HG03025 (cell line): Measurements from ENCODE around the gene CD44.

Experiments used
- ATAC-seq: cut with Tn5 transposase; IDR thresholded peaks from one replicate; pipeline ENCODE4 v1.9.1; 2021; ENCODE audit warnings: mild to moderate bottlenecking, moderate library complexity; ENCODE audit not compliant: unreplicated experiment, low FRiP score

The CD44 gene

DNA sequence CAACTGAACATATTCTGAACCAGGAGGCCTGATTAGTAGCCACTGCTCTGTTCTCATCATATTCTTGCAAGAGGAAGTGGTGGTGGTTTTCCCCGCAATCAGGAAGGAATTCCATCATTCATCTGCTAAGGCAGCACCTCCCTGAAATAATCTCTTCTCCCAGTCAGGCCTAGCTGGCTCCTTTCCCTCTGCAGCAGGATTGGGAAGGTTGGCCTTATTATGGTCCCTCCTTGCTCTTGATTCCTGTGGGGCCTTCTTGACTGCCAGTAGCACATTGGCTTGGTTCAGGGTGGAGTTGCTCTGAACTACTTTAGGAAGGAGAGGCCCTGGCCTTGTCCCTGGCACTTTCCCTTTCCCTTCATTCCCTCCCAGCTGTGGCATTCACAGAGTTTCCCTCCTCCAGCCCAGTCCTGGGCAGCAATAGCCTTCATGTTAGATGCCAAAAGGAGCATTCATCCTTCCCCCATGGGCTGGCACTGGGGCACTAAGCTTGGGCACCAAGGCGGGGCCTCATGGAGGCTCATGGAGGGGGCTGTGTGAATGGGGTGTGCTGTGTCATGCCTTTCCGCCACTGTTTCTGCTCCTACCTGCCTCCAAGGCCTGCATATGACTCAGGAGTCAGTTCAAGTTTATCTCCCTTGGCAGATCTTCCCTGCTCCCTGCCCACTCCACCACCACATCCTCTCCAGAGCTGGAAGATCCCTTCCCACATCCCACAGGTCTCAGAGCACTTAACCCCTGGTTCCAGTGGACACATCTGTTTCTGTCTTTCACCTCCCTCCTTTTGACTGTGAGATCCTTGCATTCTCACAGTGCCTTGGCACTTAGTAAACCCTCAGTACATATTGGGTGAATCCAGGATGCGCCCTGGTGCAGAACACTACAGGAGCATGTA lies 27.6 kb upstream of the CD44 start:
- ATAC-seq: no peak

DNA sequence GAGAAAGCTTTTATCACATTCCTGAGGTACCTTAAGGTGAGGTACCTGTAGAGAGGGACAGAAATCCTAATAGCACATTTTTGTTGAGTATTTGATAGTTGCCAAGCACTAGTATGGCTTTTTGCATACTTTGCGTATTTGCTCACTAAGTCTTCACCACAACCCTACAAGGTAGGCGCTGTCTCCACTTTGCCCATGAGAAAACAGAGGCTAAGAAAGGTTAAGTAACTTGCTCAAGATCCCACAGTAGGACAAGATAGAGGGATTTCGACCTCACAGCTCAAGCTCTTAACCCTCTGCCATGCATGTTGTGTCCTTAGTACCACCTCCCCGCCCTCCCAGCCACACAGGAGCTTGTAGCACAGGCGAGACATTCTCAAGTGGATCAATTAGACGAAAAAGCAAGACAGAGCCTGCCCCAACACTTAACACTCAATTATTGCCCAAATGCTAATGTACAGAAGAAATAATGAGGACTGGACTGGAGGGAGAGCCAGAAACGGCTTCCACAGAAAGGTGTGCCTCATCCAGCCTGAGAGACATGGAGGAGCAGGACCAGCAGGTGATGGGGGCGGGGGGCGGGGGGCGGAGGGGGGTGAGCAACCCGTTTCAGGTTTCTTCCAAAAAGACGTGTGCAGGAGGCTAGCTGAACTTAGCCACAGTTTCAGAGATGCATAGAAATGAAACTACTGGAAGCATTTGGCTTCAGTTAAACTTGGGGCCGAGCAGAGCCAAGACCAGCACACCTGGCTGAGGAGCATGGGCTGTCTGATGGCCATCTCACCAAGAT lies 26.7 kb upstream of the CD44 start:
- ATAC-seq: no peak

DNA sequence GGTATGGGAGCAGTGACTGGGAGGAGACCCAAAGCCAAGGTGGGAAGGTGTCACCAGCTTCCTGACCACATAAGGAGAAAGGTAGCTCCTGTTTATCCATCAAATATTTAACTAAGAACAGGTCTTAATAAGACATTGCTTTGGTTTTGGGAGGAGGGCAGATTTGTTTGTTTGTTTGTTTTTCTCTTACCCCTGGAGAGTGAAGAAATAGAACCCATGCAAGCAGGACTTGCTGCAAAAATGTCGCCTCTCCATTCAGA lies 26.2 kb upstream of the CD44 start:
- ATAC-seq: no peak

DNA sequence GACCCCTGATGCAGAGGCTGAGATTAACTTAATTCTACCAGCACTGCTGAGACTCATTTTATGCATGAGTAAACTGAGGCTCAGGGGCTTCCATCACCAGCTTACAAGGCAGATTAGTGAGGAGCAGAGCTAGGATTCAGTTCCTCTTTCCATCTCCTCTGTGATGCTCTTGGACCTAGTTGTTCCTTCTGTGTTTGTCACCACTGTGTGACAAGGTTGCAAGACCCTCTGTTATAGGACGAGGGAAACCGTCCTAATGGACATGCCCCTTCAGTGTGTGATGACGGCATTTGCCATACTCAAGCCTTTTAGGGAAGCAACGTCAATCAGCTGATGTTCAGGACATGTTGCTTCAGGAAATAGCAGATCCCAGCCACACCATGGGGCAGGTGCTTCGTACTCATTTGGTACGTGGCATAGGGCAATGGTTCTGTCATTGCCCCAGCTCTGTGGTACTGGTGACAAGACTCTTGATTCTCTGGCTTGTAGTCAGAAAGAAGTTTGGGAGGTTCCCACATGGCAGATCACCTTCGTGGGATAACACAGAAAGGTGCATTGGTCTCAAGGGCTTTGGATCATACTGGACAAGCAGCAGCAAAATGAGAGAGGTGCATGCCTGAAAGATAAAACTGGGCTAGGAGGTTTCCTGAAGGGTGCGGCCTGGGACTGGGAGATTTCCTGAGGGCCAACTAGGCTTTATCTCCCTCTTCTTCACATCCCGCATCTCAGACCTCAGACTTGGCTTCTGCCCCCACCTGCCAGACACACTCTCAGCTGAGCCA lies 23.9 kb upstream of the CD44 start:
- ATAC-seq: no peak

DNA sequence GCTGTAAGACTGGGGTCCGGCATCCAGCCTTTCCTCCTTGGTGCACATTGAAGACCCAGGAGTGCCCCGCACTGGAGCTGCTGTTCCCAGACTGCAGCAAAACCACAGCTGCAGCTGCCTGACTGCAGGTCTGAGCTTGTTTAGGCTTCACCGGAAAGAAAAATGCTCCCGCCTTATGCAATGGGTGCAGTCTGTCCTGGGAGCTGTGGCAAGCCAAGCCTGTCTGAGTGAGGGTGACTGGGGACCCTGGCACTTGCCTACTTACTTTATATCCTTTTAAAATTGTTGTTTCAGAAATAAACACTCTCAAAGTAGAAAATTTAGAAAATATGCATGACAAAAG lies 23.3 kb upstream of the CD44 start:
- ATAC-seq: no peak

DNA sequence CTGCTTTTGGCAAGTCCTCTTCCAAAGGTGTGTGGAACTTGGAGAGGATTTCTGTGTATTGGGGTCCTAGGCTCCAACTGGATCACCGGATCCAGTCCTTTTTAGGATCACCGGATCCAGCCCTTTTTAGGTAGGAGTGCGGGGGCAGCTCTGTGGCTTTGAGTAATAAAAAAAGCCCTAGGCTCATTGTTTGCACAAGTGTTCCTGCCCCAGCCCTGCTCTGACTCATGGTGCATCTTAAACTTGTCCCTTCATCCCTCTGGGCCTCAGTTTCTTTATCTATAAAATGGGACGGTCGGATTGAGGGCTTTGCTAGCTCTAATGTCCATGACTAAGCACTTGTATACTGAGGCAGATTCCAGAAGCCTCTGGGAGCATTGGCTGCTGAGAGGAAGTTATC lies 22.7 kb upstream of the CD44 start:
- ATAC-seq: no peak

DNA sequence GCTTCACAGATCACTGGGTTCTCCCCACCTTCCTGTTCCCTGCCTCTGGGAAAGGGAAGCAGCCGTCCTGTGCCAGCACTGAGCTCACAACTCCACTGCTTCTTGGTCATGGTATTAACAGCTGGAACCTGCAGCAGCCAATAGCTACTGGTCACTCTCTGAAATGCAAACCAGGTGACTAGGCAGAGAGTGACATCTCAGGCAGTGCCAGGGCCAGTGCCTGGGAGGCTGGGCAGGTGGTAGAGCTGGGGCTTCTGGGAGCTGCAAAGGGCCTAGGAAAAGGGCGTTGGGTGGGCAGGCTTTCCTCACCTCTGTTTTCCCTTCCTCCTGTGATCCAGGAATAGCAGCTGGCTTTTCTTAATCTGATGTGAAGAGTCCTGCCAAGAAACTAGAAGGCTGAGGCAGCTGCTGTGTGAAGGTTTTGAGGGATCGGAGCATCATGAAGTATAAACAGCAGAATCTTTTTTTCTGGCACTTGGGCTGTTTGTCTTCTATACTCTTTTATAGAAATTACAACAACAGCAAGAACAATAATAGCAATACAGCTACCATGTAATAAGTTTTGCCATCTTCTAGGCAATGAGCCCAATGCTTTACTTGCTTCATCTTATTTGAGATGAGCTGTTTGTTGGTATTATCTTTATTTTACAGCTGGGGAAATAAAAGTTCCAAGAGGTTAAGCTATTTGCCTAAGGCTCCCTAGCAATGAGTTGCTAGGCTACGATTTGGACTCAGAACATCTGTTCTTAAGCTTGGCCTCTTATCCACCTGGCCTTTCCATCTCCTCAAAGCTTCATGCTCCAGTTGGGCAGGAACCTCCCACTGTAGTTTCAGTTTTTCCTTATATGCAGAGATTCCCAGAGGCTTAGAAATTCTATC lies 22.0 kb upstream of the CD44 start:
- ATAC-seq: no peak

DNA sequence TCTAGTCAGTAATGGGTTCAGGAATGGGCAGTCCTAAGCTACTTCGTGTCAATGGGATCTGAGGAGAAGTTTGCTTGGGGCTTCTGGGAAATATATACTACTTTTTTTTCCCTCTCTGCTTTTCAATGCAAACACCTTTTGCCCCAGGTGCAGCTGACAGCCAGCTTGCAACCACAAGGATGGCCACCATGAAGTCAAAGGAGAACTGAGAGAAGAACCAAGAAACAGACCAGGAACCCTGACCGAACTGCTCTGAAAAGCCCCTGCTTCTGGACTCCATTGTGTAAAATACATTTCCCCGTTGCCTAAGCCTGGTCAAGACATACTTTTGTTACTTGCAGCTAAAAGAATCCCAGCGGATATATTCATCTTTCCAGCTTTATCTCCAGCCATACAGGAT lies 20.1 kb upstream of the CD44 start:
- peak; percentile 85 for ATAC-seq

DNA sequence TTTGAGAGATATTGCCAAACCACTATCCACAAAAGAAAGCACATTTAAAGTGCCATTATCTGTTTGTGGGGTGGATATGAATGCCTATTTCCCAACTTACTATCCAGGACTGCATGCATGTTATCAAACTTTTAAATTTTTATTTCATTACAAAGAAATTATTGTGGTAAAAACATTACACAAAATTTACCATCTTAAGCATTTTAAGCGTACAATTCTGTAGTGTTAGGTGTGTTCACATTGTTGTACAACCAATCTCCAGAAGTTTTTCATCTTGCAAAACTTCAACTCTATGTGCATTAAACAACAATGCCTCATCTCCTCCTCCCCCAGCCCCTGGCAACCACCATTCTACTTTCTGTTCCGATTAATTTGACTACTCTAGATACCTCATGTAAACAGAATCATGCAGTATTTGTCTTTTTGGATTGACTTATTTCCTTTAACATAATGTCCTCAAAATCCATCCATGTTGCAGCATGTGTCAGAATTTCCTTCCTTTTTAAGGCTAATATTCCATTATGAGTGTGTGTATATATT lies 17.6 kb upstream of the CD44 start:
- no peak for ATAC-seq

DNA sequence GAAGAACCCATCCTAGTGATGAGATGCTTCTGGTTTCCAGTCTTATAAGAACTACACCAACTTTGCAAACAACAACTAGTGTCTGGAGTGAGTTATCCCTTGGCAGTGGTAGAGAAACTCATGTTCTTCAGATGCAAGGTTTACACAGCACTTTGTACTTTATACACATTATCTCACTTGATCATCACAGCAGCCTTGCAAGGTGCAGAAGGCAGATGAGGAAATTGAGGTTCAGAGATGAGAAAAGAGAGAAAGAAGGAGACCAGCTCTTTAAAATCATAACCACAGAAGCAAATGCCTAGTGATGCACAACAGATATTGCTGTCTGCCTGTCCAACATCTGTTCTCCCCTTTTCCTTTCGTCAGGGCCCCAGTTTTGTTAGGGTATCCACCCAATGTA lies 16.7 kb upstream of the CD44 start:
- no peak for ATAC-seq

DNA sequence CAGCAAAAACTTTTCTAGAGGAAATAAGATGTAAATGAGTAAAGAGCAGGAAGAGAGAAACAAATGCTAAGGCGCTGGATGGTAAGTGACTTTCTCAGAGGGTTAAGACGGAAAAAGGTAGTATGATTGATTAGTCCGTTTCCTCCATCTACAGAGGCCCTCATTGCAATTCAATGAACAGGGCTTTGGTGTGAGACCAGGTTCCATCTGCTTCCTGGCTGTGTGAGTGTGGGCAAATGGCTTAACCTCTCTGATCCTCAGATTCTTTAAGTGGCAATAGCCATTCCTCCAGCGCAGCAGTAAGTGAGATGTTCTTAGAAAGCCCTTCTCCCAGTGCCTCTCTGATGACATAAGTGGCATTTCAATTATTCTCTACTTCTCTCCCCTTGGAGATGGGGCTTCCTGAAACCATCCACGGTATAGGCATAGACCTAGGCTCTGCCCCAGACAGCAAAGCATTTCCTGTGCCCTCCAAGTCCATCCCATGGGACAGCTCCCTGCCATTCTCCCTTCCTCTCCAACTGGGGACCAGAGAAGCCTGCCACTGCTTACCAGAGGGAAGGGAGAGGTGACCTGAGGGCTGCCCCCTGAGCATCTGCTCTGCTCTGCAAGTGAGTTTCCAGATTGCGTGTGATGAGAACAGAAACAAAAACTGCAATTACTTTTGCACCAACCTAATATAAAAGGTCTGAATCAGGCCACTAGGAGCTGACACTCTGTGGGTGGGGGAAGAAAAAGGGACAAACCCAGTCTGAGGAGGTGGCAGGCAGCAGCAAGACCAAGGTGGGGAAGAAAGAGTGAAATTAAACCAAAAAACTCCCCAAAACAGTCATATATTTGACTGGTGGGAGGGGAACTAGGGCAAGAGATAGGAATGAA lies 12.7 kb upstream of the CD44 start:
- peak; percentile 40 for ATAC-seq

DNA sequence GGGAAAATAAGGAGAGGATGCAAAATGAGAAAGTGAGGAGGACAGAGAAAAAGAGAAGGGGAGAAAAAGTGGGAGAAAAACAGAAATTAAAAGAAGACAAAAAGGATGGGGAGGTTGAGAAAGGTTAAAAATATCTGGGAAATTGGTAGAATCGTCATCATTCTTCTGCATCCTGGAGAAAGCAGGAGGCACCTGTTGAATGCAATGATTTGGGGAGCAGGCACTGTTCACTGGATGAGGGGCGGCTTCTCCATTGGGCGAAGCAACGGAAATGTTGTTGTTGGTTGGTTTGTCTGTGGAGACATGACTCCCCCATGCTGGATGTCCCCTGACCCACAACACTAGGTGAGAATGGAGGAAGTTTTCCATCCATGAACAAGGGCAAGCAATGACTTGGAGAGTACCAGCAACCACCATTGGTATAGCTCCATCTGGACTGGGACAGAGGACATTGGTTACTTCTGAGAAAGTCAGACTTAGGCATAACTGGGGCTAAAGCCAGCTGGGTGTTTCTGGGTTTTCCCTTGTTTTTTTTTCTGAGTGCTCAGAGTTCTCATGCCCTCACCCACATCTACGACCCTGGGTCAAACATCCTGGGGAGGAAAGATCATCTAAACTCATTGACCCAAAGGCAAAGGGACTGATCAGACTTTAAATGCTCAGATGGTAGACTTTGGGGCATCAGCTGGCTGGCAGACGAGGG lies 11.9 kb upstream of the CD44 start:
- no peak for ATAC-seq

DNA sequence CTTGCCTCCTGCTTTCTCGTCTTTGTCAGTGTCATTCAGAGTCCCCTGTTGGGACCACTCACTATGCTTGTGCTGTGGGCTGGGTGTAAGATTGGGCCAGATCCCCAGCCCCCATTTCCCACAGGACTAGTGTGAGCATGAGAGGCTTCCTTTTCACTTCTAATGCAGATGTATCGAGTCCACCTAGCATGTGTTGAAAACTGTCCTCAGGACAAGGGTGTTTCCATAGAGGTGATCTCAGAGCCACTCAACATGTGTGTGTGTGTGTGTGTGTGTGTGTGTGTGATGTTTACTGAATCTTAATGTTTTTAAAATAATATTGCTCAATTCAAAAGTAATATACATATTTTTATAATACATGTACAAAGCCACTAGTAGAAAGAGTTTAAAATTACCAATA lies 11.4 kb upstream of the CD44 start:
- no peak for ATAC-seq

DNA sequence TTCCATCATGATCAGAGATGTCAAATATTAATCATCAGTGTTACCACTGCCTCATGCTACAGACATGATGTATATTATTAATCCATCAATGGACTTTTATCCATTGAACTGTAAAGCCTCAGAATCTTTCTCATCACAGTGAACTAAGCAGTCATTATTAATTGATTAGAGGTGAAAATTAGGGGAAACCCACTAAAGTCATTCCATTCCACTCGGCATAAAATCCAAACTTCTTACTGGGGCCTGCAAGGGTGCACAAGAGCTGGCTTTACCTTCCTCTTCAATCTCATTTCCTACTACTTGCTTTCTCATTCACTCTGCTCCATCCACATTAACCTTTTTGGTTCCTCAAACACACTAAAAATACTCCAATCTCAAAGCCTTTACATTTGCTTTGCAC lies 7.9 kb upstream of the CD44 start:
- no peak for ATAC-seq

DNA sequence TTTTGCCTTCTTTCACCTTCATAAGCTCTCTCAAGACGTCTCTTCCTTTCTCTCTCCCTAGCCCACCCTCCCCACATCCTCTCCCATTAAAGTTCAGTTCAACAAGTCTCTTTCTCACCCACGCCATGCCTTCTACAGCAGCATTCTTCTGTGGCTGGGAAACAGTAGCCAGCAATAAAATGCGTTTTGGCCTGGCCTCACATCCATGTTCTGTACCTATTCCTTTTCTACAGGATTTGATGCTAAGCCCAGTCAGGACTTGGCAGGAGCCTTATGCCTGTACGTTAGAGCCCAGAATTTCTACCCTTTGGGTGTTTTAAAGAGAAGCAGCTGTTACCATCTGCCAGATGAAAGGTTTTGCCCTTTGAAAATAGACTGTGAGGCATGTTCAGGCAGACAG lies 7.1 kb upstream of the CD44 start:
- ATAC-seq: no peak

DNA sequence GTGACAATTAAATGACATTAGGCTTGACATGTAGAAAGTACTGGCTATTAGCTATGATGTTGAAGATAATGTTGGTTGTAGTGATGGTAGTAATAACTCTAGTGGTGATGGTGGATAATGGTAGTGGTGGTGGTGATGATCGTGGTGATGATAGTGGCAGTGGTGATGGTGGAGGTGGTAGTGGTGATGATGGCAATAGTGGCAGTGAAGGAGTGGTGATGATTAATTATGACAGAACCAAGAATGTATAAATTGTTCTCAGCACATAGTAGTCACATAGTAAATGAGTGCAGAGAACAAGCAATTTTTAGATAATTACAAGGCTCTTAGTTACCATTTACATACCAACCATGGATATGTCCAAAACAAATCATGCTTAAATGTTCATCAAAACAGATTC lies 5.3 kb upstream of the CD44 start:
- ATAC-seq: no peak

DNA sequence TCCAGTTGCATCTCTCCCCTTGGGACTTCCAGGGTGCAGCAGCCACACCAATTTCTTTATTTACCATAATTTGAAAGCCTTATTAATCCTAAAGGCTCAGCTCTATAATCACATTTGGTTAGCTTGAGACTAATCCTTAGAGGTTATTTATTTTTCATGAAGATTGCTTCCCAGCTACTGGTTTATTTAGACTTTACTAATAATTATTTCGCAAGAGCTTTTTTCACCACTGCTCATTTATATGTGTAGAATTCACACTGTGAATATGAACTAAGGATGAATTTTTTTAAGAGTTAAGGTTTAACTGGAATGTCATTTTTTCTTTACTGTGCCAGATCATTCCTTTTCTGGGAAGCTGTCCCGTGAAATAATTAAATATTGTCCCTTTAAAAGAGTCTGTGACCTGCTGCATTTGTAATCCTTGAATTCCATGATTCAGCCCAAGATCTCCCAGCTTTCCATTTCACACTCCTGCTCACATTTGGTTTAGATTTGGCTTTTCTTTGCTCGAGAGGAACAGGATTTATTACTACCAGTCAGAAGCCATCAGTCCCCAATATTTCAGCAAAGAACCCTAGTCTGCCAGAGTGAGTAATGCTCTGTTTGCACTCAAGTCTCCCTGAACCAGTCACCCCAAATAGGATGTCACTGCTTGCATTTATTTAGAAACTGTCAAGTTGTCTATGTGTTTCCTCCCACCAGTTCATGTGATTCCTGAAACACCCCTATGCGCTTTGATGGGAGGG lies 4.4 kb upstream of the CD44 start:
- ATAC-seq: no peak

DNA sequence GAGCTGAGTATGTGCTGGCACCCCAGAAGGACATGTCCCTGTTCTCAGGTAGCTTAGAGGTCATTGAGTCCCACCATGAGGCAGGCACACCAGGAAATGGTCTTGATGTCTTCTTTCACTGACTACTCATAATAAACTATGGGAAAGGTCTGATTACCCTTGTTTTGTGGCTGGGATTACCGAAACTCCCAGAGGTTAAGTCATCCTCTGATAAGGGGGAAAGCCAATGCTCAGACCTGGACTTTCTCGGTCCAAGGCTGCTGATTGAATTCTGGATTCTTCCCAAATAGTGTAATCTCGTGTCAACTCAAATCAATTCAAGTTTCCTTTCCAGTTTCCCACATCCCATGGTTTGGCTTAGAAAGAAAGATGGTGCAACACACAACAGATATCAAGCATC lies 3.7 kb upstream of the CD44 start:
- ATAC-seq: no peak
